Sigmoid colon (tissue), 4 donors: Measurements from ENCODE around the gene OPCML.

ENCODE experiments used
- EP300 ChIP-seq, 4 donors: sonication (generic); formaldehyde crosslinking; IDR thresholded peaks; one replicate each; pipeline ENCODE4 v1.6.1; 2017; ENCODE audit warnings: antibody characterized with exemption in 4 of 4
- POLR2A ChIP-seq, 2 donors: fragments of 450-650 bp; IDR thresholded peaks; one replicate each; pipeline ENCODE4 v1.6.1; 2016; ENCODE audit warnings: antibody characterized with exemption in 2 of 2, mild to moderate bottlenecking in 2 of 2, moderate library complexity in 2 of 2
- POLR2AphosphoS5 ChIP-seq, 4 donors: sonication (generic); formaldehyde crosslinking; IDR thresholded peaks; one replicate each; pipeline ENCODE4 v1.6.1; 2017; ENCODE audit warnings: antibody characterized with exemption in 4 of 4
- TF ChIP-seq, protein P1 (sequence below), 4 experiments: fragments of 450-650 bp in 3 of 4; fragments of 200-600 bp in 1 of 4; IDR thresholded peaks; one replicate each; pipeline ENCODE4 v1.5.1; 2016 to 2019; ENCODE audit warnings: antibody characterized with exemption in 4 of 4, mild to moderate bottlenecking in 3 of 4, moderate library complexity in 2 of 4

DNA sequence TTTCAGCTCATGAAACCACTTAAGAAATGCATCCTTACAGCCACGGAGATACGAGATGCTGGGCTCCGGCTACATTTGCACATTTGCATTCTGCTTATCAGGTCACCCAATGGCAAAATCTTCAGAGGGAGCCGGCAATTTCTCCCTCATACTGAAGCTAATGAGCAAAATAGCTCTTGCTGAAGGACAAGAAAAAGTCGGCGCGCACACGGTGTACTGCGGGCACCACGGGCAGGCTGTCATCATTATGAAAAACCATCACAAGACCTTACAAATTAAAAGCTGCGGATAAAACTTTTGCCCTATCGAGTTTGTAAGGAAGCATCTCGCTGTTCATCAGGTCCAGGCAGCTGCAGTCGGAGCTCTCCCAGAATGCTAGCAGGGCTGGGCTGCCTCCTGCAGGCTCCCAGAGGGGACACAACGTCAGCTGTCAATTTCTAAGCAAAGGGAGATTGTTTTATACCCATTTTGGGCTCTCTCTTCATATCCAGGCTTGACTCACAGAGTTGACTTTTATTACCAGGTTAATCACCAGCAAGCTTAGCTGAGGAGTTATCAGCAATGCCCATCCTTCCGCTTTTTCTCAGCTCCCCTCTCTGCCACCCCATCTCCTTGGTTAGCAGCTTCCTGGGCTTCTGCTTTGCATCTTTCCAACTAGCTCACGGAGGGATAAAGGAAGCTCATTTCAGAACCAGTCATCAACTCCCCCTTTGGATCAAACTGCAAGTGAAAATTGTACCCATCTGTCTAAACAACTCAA, 375.1 kb downstream of the OPCML start:
- TF ChIP-seq, protein P1, sequence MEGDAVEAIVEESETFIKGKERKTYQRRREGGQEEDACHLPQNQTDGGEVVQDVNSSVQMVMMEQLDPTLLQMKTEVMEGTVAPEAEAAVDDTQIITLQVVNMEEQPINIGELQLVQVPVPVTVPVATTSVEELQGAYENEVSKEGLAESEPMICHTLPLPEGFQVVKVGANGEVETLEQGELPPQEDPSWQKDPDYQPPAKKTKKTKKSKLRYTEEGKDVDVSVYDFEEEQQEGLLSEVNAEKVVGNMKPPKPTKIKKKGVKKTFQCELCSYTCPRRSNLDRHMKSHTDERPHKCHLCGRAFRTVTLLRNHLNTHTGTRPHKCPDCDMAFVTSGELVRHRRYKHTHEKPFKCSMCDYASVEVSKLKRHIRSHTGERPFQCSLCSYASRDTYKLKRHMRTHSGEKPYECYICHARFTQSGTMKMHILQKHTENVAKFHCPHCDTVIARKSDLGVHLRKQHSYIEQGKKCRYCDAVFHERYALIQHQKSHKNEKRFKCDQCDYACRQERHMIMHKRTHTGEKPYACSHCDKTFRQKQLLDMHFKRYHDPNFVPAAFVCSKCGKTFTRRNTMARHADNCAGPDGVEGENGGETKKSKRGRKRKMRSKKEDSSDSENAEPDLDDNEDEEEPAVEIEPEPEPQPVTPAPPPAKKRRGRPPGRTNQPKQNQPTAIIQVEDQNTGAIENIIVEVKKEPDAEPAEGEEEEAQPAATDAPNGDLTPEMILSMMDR (IDR thresholded peaks at IDR 0.05) = no peak
- TF ChIP-seq POLR2A (IDR thresholded peaks at IDR 0.05) (no peak), POLR2AphosphoS5 (IDR thresholded peaks at IDR 0.05) (no peak), EP300 (IDR thresholded peaks at IDR 0.05) (no peak)
